GM23338 (cell line): ENCODE results near the gene ST6GALNAC3.

Source experiments
- EZH2 ChIP-seq: fragments of 200-600 bp; sonication (generic); IDR thresholded peaks from one replicate; pipeline ENCODE4 v1.8.0; 2017; ENCODE audit warnings: antibody characterized with exemption, mild to moderate bottlenecking, low read depth; ENCODE audit not compliant: unreplicated experiment
- POLR2AphosphoS5 ChIP-seq: IDR thresholded peaks from 2 replicates; pipeline ENCODE4 v1.6.1; 2016; ENCODE audit warnings: antibody characterized with exemption, low read depth
- TF ChIP-seq, protein P1 (sequence below), 2 experiments: fragments of 200-600 bp in 1 of 2; sonication (generic) in 1 of 2; conservative IDR thresholded peaks; 2 replicates each; pipeline versions ENCODE4 v1.5.1 to v1.6.1; 2016 to 2017; ENCODE audit warnings: antibody characterized with exemption in 2 of 2, low read depth in 2 of 2, mild to moderate bottlenecking in 2 of 2, moderate library complexity in 1 of 2
- TF ChIP-seq, protein P2 (sequence below): IDR thresholded peaks from 2 replicates; pipeline ENCODE4 v1.6.1; 2016; ENCODE audit warnings: antibody characterized with exemption

GRCh38 chr1:76354236-76354635, 279.7 kb downstream of the ST6GALNAC3 start:
- TF ChIP-seq, protein P1, sequence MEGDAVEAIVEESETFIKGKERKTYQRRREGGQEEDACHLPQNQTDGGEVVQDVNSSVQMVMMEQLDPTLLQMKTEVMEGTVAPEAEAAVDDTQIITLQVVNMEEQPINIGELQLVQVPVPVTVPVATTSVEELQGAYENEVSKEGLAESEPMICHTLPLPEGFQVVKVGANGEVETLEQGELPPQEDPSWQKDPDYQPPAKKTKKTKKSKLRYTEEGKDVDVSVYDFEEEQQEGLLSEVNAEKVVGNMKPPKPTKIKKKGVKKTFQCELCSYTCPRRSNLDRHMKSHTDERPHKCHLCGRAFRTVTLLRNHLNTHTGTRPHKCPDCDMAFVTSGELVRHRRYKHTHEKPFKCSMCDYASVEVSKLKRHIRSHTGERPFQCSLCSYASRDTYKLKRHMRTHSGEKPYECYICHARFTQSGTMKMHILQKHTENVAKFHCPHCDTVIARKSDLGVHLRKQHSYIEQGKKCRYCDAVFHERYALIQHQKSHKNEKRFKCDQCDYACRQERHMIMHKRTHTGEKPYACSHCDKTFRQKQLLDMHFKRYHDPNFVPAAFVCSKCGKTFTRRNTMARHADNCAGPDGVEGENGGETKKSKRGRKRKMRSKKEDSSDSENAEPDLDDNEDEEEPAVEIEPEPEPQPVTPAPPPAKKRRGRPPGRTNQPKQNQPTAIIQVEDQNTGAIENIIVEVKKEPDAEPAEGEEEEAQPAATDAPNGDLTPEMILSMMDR (conservative IDR thresholded peaks at IDR 0.05; ENCODE audit: low read depth in 2 of 2) = no peak
- TF ChIP-seq POLR2AphosphoS5 = no peak
- TF ChIP-seq EZH2 = no peak
- TF ChIP-seq, protein P2, sequence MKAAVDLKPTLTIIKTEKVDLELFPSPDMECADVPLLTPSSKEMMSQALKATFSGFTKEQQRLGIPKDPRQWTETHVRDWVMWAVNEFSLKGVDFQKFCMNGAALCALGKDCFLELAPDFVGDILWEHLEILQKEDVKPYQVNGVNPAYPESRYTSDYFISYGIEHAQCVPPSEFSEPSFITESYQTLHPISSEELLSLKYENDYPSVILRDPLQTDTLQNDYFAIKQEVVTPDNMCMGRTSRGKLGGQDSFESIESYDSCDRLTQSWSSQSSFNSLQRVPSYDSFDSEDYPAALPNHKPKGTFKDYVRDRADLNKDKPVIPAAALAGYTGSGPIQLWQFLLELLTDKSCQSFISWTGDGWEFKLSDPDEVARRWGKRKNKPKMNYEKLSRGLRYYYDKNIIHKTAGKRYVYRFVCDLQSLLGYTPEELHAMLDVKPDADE = no peak
